Measurements from ENCODE around the gene SIRPA.
A peak's percentile ranks its signal among the peaks of the same experiment; 100 is the strongest.

SIRPA gene

GRCh38 chr20:1890469-1891262 is 4.5 kb upstream of the SIRPA start:
- no peak for DNase-seq

- DNase-seq = no peak
These were observed 3.7 kb upstream of the SIRPA start for GRCh38 chr20:1891263-1892118.

GRCh38 chr20:1892119-1892385 is 3.2 kb upstream of the SIRPA start:
- DNase-seq = no peak

GRCh38 chr20:1893721-1894470 is 1.3 kb upstream of the SIRPA start:
- DNase-seq = no peak

GRCh38 chr20:1894471-1894950 is 696 bp upstream of the SIRPA start:
- no peak for DNase-seq

GRCh38 chr20:1895674-1896483 is 672 bp downstream of the SIRPA start:
- no peak for DNase-seq

- DNase-seq = no peak
These were observed 1.5 kb downstream of the SIRPA start for GRCh38 chr20:1896484-1897258.

GRCh38 chr20:1897541-1897940 is 2.3 kb downstream of the SIRPA start:
- DNase-seq = no peak

- DNase-seq = no peak
These were observed 2.8 kb downstream of the SIRPA start for GRCh38 chr20:1897965-1898464.

GRCh38 chr20:1898482-1899240 is 3.5 kb downstream of the SIRPA start:
- DNase-seq = no peak

- no peak for DNase-seq
These were observed 4.0 kb downstream of the SIRPA start for GRCh38 chr20:1899241-1899525.

- DNase-seq = peak; percentile 33
These were observed 5.2 kb downstream of the SIRPA start for GRCh38 chr20:1900321-1900801.

GRCh38 chr20:1901704-1902103 is 6.5 kb downstream of the SIRPA start:
- DNase-seq = no peak

- no peak for DNase-seq
These were observed 7.0 kb downstream of the SIRPA start for GRCh38 chr20:1902188-1902587.

GRCh38 chr20:1904135-1904534 is 8.9 kb downstream of the SIRPA start:
- DNase-seq = no peak

- DNase-seq = no peak
These were observed 9.8 kb downstream of the SIRPA start for GRCh38 chr20:1905009-1905408.

- DNase-seq = no peak
These were observed 10.5 kb downstream of the SIRPA start for GRCh38 chr20:1905693-1906092.

GRCh38 chr20:1906361-1907051 is 11.3 kb downstream of the SIRPA start:
- DNase-seq = no peak

GRCh38 chr20:1907586-1907985 is 12.4 kb downstream of the SIRPA start:
- no peak for DNase-seq

- no peak for DNase-seq
These were observed 13.0 kb downstream of the SIRPA start for GRCh38 chr20:1908191-1908590.

Data from COR-L47 (cell line).